ENCODE results near the gene ZNF550.

ZNF550 gene

GRCh38 chr19:57572415-57572947, 12.8 kb upstream of the ZNF550 start:
- H3K4me3 ChIP-seq (ENCODE audit: extremely low read depth, insufficient read depth, low read length, poor library complexity, severe bottlenecking), result no peak overlapping the region
- 90% methylated on average over 2 of the region's 3 CpGs; no CpG with 5 or more reads in 1 of the 2 experiments for WGBS, 2 experiments (ENCODE audit: insufficient coverage in 2 of 2)
- peaks cover 85% of the 10 kb centered on the region for H3K9me3 ChIP-seq (ENCODE audit: control insufficient read depth, low read length)
- H3K4me1 ChIP-seq (ENCODE audit: control insufficient read depth, insufficient read depth, low read length, poor library complexity, severe bottlenecking), result no peaks in the 10 kb centered on the region
- no peak overlapping the region for H3K27ac ChIP-seq (ENCODE audit: low read depth, low read length, severe bottlenecking)
- H3K36me3 ChIP-seq (ENCODE audit: control insufficient read depth, insufficient read depth, low read length), result peaks cover 68% of the 10 kb centered on the region

GRCh38 chr19:57570707-57571106, 11.0 kb upstream of the ZNF550 start:
- H3K36me3 ChIP-seq (ENCODE audit: control insufficient read depth, insufficient read depth, low read length), result peaks cover 50% of the 10 kb centered on the region
- no peak overlapping the region for H3K27ac ChIP-seq (ENCODE audit: low read depth, low read length, severe bottlenecking)
- H3K9me3 ChIP-seq (ENCODE audit: control insufficient read depth, low read length), result peaks cover 90% of the 10 kb centered on the region
- no peaks in the 10 kb centered on the region for H3K4me1 ChIP-seq (ENCODE audit: control insufficient read depth, insufficient read depth, low read length, poor library complexity, severe bottlenecking)
- H3K4me3 ChIP-seq (ENCODE audit: extremely low read depth, insufficient read depth, low read length, poor library complexity, severe bottlenecking), result no peak overlapping the region

- Histone ChIP-seq H3K27ac (ENCODE audit: low read depth, low read length, severe bottlenecking) (no peak overlapping the region), H3K9me3 (ENCODE audit: control insufficient read depth, low read length) (peaks cover 88% of the 10 kb centered on the region), H3K36me3 (ENCODE audit: control insufficient read depth, insufficient read depth, low read length) (peaks cover 10% of the 10 kb centered on the region), H3K4me3 (ENCODE audit: extremely low read depth, insufficient read depth, low read length, poor library complexity, severe bottlenecking) (no peak overlapping the region), H3K4me1 (ENCODE audit: control insufficient read depth, insufficient read depth, low read length, poor library complexity, severe bottlenecking) (no peaks in the 10 kb centered on the region)
- WGBS, 2 experiments (ENCODE audit: insufficient coverage in 2 of 2), result 72 to 80% methylated on average over 3 to 5 of the region's 7 CpGs
Measured at GRCh38 chr19:57566396-57567265, 7.0 kb upstream of the ZNF550 start.

GRCh38 chr19:57563547-57563946, 3.9 kb upstream of the ZNF550 start:
- Histone ChIP-seq H3K4me1 (ENCODE audit: control insufficient read depth, insufficient read depth, low read length, poor library complexity, severe bottlenecking) (no peaks in the 10 kb centered on the region), H3K9me3 (ENCODE audit: control insufficient read depth, low read length) (peaks cover 81% of the 10 kb centered on the region)
- WGBS, 2 experiments (ENCODE audit: insufficient coverage in 2 of 2), result 22 to 56% methylated on average over 1 of the region's 1 CpG

DNA sequence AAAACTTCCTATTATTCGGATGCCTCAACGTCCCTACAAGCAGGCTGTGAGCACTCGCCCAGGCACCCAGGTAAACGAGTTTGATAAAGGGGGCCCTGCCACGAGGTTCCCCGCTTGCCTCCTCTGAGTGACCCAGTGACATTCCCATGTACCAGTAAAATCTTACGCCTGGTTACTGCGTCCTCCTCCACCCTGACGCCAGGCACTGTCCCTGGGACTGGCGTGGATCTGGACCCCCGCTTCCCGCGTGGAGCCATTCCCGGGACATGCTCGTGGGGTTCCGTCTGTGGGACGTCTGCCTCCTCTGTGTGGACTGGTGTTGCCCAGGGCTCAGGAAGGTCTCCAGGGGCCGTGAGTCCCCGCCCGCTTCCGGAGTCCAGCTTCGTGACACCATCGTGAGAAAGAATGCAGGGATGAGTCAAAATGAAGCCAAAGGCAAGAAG, 407 bp upstream of the ZNF550 start:
- WGBS, 2 experiments (ENCODE audit: insufficient coverage in 2 of 2), result 81 to 92% methylated on average over 20 to 22 of the region's 23 CpGs
- H3K27ac ChIP-seq (ENCODE audit: low read depth, low read length, severe bottlenecking), result no peak overlapping the region
- peaks cover 24% of the 10 kb centered on the region for H3K36me3 ChIP-seq (ENCODE audit: control insufficient read depth, insufficient read depth, low read length)
- H3K4me3 ChIP-seq (ENCODE audit: extremely low read depth, insufficient read depth, low read length, poor library complexity, severe bottlenecking), result peak overlapping the region; percentile 90
- H3K9me3 ChIP-seq (ENCODE audit: control insufficient read depth, low read length), result peaks cover 51% of the 10 kb centered on the region
- no peaks in the 10 kb centered on the region for H3K4me1 ChIP-seq (ENCODE audit: control insufficient read depth, insufficient read depth, low read length, poor library complexity, severe bottlenecking)

More at GRCh38 chr19:57563547-57563946, 3.9 kb upstream of the ZNF550 start:
- Histone ChIP-seq H3K36me3 (ENCODE audit: control insufficient read depth, insufficient read depth, low read length) (no peaks in the 10 kb centered on the region), H3K27ac (ENCODE audit: low read depth, low read length, severe bottlenecking) (no peak overlapping the region), H3K4me3 (ENCODE audit: extremely low read depth, insufficient read depth, low read length, poor library complexity, severe bottlenecking) (no peak overlapping the region)

DNA sequence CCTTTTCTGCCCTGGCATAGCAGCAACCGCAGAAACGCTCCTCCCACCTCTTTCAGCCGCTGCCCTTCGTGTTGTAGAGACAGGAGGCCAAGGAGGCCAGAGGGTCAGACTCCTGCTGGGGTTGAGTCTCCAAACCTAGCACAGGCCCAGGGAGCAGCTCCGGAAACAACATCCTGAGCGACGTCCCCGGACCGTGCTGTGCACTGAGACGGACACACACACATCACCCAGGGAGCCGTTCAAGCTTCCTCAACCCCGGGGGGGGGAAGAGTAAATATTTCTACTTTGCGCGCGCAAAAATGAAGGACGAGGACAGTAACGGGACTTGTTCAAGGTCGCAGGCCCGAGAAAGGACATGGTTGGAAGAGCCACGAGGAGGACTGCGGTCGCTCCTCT, 657 bp downstream of the ZNF550 start:
- Histone ChIP-seq H3K4me1 (ENCODE audit: control insufficient read depth, insufficient read depth, low read length, poor library complexity, severe bottlenecking) (no peaks in the 10 kb centered on the region), H3K4me3 (ENCODE audit: extremely low read depth, insufficient read depth, low read length, poor library complexity, severe bottlenecking) (peak overlapping the region; percentile 90), H3K9me3 (ENCODE audit: control insufficient read depth, low read length) (peaks cover 41% of the 10 kb centered on the region), H3K27ac (ENCODE audit: low read depth, low read length, severe bottlenecking) (peak overlapping the region; percentile 55), H3K36me3 (ENCODE audit: control insufficient read depth, insufficient read depth, low read length) (peaks cover 34% of the 10 kb centered on the region)
- 1 to 2% methylated on average over 18 to 20 of the region's 22 CpGs for WGBS, 2 experiments (ENCODE audit: insufficient coverage in 2 of 2)

- peak overlapping the region; percentile 90 for H3K4me3 ChIP-seq (ENCODE audit: extremely low read depth, insufficient read depth, low read length, poor library complexity, severe bottlenecking)
- H3K36me3 ChIP-seq (ENCODE audit: control insufficient read depth, insufficient read depth, low read length), result peaks cover 39% of the 10 kb centered on the region
- no peak overlapping the region for H3K27ac ChIP-seq (ENCODE audit: low read depth, low read length, severe bottlenecking)
- 48 to 69% methylated on average over 4 to 5 of the region's 6 CpGs for WGBS, 2 experiments (ENCODE audit: insufficient coverage in 2 of 2)
- no peaks in the 10 kb centered on the region for H3K4me1 ChIP-seq (ENCODE audit: control insufficient read depth, insufficient read depth, low read length, poor library complexity, severe bottlenecking)
- peaks cover 38% of the 10 kb centered on the region for H3K9me3 ChIP-seq (ENCODE audit: control insufficient read depth, low read length)
Measured at GRCh38 chr19:57558525-57558924, 1.1 kb downstream of the ZNF550 start.

DNA sequence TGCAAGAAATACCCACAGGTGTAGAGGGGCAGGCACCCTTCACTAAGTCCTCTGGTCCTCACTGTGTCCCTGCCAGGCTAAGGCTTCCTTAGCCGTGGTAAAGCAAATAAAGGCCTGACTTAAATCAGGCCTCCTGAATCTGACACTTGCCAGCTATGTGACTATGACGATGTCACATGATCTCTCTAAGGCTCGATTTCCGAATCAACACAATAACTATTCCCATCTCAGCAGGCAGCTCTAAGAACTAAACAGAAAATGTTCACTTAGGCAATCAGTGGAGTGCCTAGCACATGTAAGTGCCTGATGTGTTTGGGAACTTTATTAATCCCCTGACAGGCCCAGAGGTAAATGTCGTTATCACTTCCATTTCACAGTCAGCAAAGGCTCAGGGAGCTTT, 2.0 kb downstream of the ZNF550 start:
- 100% methylated on average over 2 to 4 of the region's 5 CpGs for WGBS, 2 experiments (ENCODE audit: insufficient coverage in 2 of 2)
- H3K9me3 ChIP-seq (ENCODE audit: control insufficient read depth, low read length), result peaks cover 38% of the 10 kb centered on the region
- H3K4me3 ChIP-seq (ENCODE audit: extremely low read depth, insufficient read depth, low read length, poor library complexity, severe bottlenecking), result no peak overlapping the region
- no peaks in the 10 kb centered on the region for H3K4me1 ChIP-seq (ENCODE audit: control insufficient read depth, insufficient read depth, low read length, poor library complexity, severe bottlenecking)
- peaks cover 48% of the 10 kb centered on the region for H3K36me3 ChIP-seq (ENCODE audit: control insufficient read depth, insufficient read depth, low read length)
- no peak overlapping the region for H3K27ac ChIP-seq (ENCODE audit: low read depth, low read length, severe bottlenecking)

DNA sequence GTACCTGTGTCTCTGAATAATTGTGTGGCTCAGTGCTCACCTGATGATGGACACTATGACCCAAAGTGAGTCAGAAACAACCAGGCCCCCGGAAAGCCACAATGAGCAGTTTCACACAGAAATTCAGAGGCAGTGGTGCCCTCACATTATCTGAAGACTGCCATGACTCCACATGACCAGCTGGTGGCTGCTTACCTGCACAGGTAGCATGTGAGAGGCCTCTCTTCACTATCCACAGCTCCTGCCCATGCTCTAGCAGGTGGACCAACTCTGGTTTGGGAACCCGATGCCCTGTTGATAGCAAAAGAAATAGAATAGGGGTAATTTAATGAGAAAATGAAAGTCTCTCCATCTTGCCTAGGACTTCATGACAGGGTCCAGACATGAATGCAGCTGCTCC, 7.2 kb downstream of the ZNF550 start:
- 100% methylated on average over 1 to 2 of the region's 2 CpGs for WGBS, 2 experiments (ENCODE audit: insufficient coverage in 2 of 2)
- Histone ChIP-seq H3K36me3 (ENCODE audit: control insufficient read depth, insufficient read depth, low read length) (peaks cover 93% of the 10 kb centered on the region), H3K4me3 (ENCODE audit: extremely low read depth, insufficient read depth, low read length, poor library complexity, severe bottlenecking) (no peak overlapping the region), H3K9me3 (ENCODE audit: control insufficient read depth, low read length) (peaks cover 39% of the 10 kb centered on the region), H3K27ac (ENCODE audit: low read depth, low read length, severe bottlenecking) (no peak overlapping the region), H3K4me1 (ENCODE audit: control insufficient read depth, insufficient read depth, low read length, poor library complexity, severe bottlenecking) (no peaks in the 10 kb centered on the region)

DNA sequence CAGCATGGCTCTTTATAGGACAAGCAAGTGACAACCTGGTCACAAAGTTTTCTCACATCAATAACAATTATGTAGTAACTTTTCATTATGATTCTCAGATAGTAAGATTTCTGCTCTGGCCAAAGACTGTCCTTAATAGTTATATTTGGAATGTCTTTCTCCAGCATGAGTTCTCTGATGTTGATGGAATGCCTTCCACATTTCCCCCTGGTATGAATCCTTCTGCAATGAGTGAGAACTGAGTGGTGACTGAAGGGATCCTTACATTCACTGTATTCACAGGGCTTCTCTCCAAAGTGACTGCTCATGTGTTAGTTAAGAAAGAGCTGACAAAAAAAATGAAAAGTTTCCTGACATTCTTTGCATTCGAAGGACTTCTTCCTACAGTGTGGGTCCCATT, 13.2 kb downstream of the ZNF550 start:
- WGBS, 2 experiments (ENCODE audit: insufficient coverage in 2 of 2), result 100% methylated on average over 1 of the region's 1 CpG
- H3K4me3 ChIP-seq (ENCODE audit: extremely low read depth, insufficient read depth, low read length, poor library complexity, severe bottlenecking), result no peak overlapping the region
- no peaks in the 10 kb centered on the region for H3K4me1 ChIP-seq (ENCODE audit: control insufficient read depth, insufficient read depth, low read length, poor library complexity, severe bottlenecking)
- H3K27ac ChIP-seq (ENCODE audit: low read depth, low read length, severe bottlenecking), result no peak overlapping the region
- peaks cover 63% of the 10 kb centered on the region for H3K9me3 ChIP-seq (ENCODE audit: control insufficient read depth, low read length)
- peaks cover 98% of the 10 kb centered on the region for H3K36me3 ChIP-seq (ENCODE audit: control insufficient read depth, insufficient read depth, low read length)

- no peak overlapping the region for H3K4me3 ChIP-seq (ENCODE audit: extremely low read depth, insufficient read depth, low read length, poor library complexity, severe bottlenecking)
- peaks cover 98% of the 10 kb centered on the region for H3K36me3 ChIP-seq (ENCODE audit: control insufficient read depth, insufficient read depth, low read length)
- H3K4me1 ChIP-seq (ENCODE audit: control insufficient read depth, insufficient read depth, low read length, poor library complexity, severe bottlenecking), result no peaks in the 10 kb centered on the region
- H3K27ac ChIP-seq (ENCODE audit: low read depth, low read length, severe bottlenecking), result no peak overlapping the region
- 67 to 100% methylated on average over 1 to 4 of the region's 7 CpGs for WGBS, 2 experiments (ENCODE audit: insufficient coverage in 2 of 2)
- H3K9me3 ChIP-seq (ENCODE audit: control insufficient read depth, low read length), result peaks cover 58% of the 10 kb centered on the region
Measured at GRCh38 chr19:57537953-57538547, 21.6 kb downstream of the ZNF550 start.

All from mesodermal cell (in vitro differentiated cells).